ENCODE data around the gene GXYLT1. TPM values are rescaled to one million over a fixed set of nuclear protein-coding genes. Genes with fewer than 3 reads are reported as not detected.
"Not testable (repeated sequence)": the region's sequence is repeated elsewhere in the genome, so short reads cannot be mapped to it uniquely, and the experiment has no call there.

GXYLT1 gene
- total RNA-seq, 1 donor from 2014 or later: 11.6 TPM

GRCh38 chr12:42070036-42070435 is 74.6 kb downstream of the GXYLT1 start:
- TF ChIP-seq CTCF (IDR thresholded peaks at IDR 0.05): no peak
- Mint-ChIP-seq H3K4me3 (ENCODE audit: unreplicated experiment) (no peak overlapping the region), H3K36me3 (ENCODE audit: low read depth) (peaks cover 4% of the 10 kb centered on the region), H3K27ac (ENCODE audit: unreplicated experiment) (no peak overlapping the region), H3K4me1 (ENCODE audit: low read depth) (no peaks in the 10 kb centered on the region), H3K27me3 (ENCODE audit: low read depth) (no peaks in the 10 kb centered on the region), H3K9me3 (ENCODE audit: low read depth) (peaks cover 10% of the 10 kb centered on the region)
- DNase-seq (ENCODE audit: low spot score): no peak

GRCh38 chr12:42059127-42059526 is 85.5 kb downstream of the GXYLT1 start:
- Mint-ChIP-seq H3K4me3 (ENCODE audit: unreplicated experiment) (no peak overlapping the region), H3K4me1 (ENCODE audit: low read depth) (no peaks in the 10 kb centered on the region), H3K27ac (ENCODE audit: unreplicated experiment) (no peak overlapping the region), H3K36me3 (ENCODE audit: low read depth) (peaks cover 17% of the 10 kb centered on the region), H3K27me3 (ENCODE audit: low read depth) (no peaks in the 10 kb centered on the region), H3K9me3 (ENCODE audit: low read depth) (peaks cover 25% of the 10 kb centered on the region)
- no peak for DNase-seq (ENCODE audit: low spot score)
- TF ChIP-seq CTCF (IDR thresholded peaks at IDR 0.05): no peak

- no peak for DNase-seq (ENCODE audit: low spot score)
- peaks cover 3% of the 10 kb centered on the region for H3K36me3 Mint-ChIP-seq (ENCODE audit: low read depth)
- no peak overlapping the region for H3K4me3 Mint-ChIP-seq (ENCODE audit: unreplicated experiment)
These were observed 88.5 kb downstream of the GXYLT1 start for GRCh38 chr12:42056130-42056529.

GRCh38 chr12:42053456-42053855 is 91.2 kb downstream of the GXYLT1 start:
- TF ChIP-seq CTCF (IDR thresholded peaks at IDR 0.05): no peak
- Mint-ChIP-seq H3K4me3 (ENCODE audit: unreplicated experiment) (no peak overlapping the region), H3K27ac (ENCODE audit: unreplicated experiment) (no peak overlapping the region), H3K4me1 (ENCODE audit: low read depth) (no peaks in the 10 kb centered on the region), H3K9me3 (ENCODE audit: low read depth) (peaks cover 18% of the 10 kb centered on the region), H3K36me3 (ENCODE audit: low read depth) (peaks cover 3% of the 10 kb centered on the region), H3K27me3 (ENCODE audit: low read depth) (no peaks in the 10 kb centered on the region)
- DNase-seq (ENCODE audit: low spot score): no peak

More at GRCh38 chr12:42056130-42056529, 88.5 kb downstream of the GXYLT1 start:
- Mint-ChIP-seq H3K27me3 (ENCODE audit: low read depth) (no peaks in the 10 kb centered on the region), H3K4me1 (ENCODE audit: low read depth) (no peaks in the 10 kb centered on the region), H3K9me3 (ENCODE audit: low read depth) (peaks cover 14% of the 10 kb centered on the region), H3K27ac (ENCODE audit: unreplicated experiment) (no peak overlapping the region)
- no peak for TF ChIP-seq CTCF (IDR thresholded peaks at IDR 0.05)

- H3K9me3 Mint-ChIP-seq (ENCODE audit: low read depth): peaks cover 26% of the 10 kb centered on the region
- not testable (repeated sequence) for H3K36me3 Mint-ChIP-seq (ENCODE audit: low read depth); DNase-seq (ENCODE audit: low spot score); H3K27me3 Mint-ChIP-seq (ENCODE audit: low read depth); H3K27ac Mint-ChIP-seq (ENCODE audit: unreplicated experiment); H3K4me3 Mint-ChIP-seq (ENCODE audit: unreplicated experiment); H3K4me1 Mint-ChIP-seq (ENCODE audit: low read depth)
These were observed 95.7 kb downstream of the GXYLT1 start for GRCh38 chr12:42048980-42049379.

GRCh38 chr12:42039577-42039976 is 105.1 kb downstream of the GXYLT1 start:
- peaks cover 7% of the 10 kb centered on the region for H3K36me3 Mint-ChIP-seq (ENCODE audit: low read depth)
- DNase-seq (ENCODE audit: low spot score): no peak
- H3K27me3 Mint-ChIP-seq (ENCODE audit: low read depth): no peaks in the 10 kb centered on the region
- H3K4me1 Mint-ChIP-seq (ENCODE audit: low read depth): no peaks in the 10 kb centered on the region
- no peak overlapping the region for H3K4me3 Mint-ChIP-seq (ENCODE audit: unreplicated experiment)
- H3K9me3 Mint-ChIP-seq (ENCODE audit: low read depth): peaks cover 13% of the 10 kb centered on the region
- no peak overlapping the region for H3K27ac Mint-ChIP-seq (ENCODE audit: unreplicated experiment)
- TF ChIP-seq CTCF (IDR thresholded peaks at IDR 0.05): no peak
